DOHH2 (cell line): ENCODE measurements around the gene AFAP1L1.

ENCODE experiments used
- CTCF ChIP-seq: fragments of 200-600 bp; sonication (generic); IDR thresholded peaks from one replicate; pipeline ENCODE4 v1.5.1; 2014; ENCODE audit warnings: antibody characterized with exemption, mild to moderate bottlenecking, low read depth, low read length; ENCODE audit not compliant: poor library complexity, severe bottlenecking
- EZH2phosphoT487 ChIP-seq: fragments of 200-600 bp; sonication (generic); IDR thresholded peaks from 2 replicates; pipeline ENCODE4 v1.6.1; 2017; ENCODE audit warnings: borderline replicate concordance, mild to moderate bottlenecking, antibody characterized with exemption, low read length, moderate library complexity, mixed read lengths

GRCh38 chr5:149274939-149275338 is 3.3 kb downstream of the AFAP1L1 start:
- no peak for TF ChIP-seq CTCF
- TF ChIP-seq EZH2phosphoT487, result no peak
